Astrocyte of the spinal cord (primary cell): ENCODE results near the gene DBNDD1.
A peak's percentile ranks its signal among the peaks of the same experiment; 100 is the strongest.
"Not testable (repeated sequence)": the region's sequence is repeated elsewhere in the genome, so short reads cannot be mapped to it uniquely, and the experiment has no call there.

Source experiments
- DNase-seq: peaks from one replicate; pipeline ENCODE4 v3.0.0; 2011; ENCODE audit warnings: low read depth, low spot score
- H3K4me3 ChIP-seq: 2 replicates; pipeline ENCODE4 v1.5.1; 2011; ENCODE audit warnings: low read depth, mild to moderate bottlenecking, low read length, moderate library complexity
- CTCF ChIP-seq: IDR thresholded peaks from 2 replicates; pipeline ENCODE4 v1.5.1; 2012; ENCODE audit warnings: low read depth, mild to moderate bottlenecking, low read length, inconsistent platforms
- in situ Hi-C: cut with HindIII; loops from 2 replicates; pipeline ENCODE4 v1.10.0; 2017; ENCODE audit warnings: low sequenced_read_pairs

Gene DBNDD1

GRCh38 chr16:90011908-90012501, 7.3 kb downstream of the DBNDD1 start:
- no peak overlapping the region for H3K4me3 ChIP-seq
- in situ Hi-C loops = no loop called here
- no peak for TF ChIP-seq CTCF
- no peak for DNase-seq

- no peak overlapping the region for H3K4me3 ChIP-seq
- no peak for DNase-seq
- TF ChIP-seq CTCF = no peak
- in situ Hi-C loops = no loop called here
Observed at GRCh38 chr16:90011508-90011819, 7.8 kb downstream of the DBNDD1 start.

- in situ Hi-C loops = no loop called here
- no peak for TF ChIP-seq CTCF
- H3K4me3 ChIP-seq = no peak overlapping the region
- DNase-seq = no peak
Observed at GRCh38 chr16:90010676-90011507, 8.4 kb downstream of the DBNDD1 start.

- H3K4me3 ChIP-seq = no peak overlapping the region
- in situ Hi-C loops = no loop called here
- no peak for DNase-seq
- TF ChIP-seq CTCF = no peak
Observed at GRCh38 chr16:90009172-90009899, 9.9 kb downstream of the DBNDD1 start.

GRCh38 chr16:90008708-90009145, 10.5 kb downstream of the DBNDD1 start:
- H3K4me3 ChIP-seq = no peak overlapping the region
- no peak for TF ChIP-seq CTCF
- peak; percentile 22 for DNase-seq
- in situ Hi-C loops = no loop called here

GRCh38 chr16:90007635-90008234, 11.5 kb downstream of the DBNDD1 start:
- in situ Hi-C loops, DNase-seq, H3K4me3 ChIP-seq: not testable (repeated sequence)
